AG04449 (cell line): Measurements from ENCODE around the gene ARID1B.

Source experiments
- CTCF ChIA-PET: fragments of 350-600 bp; formaldehyde crosslinking; extraction: SDS; loops from one replicate; lab custom pipeline; 2021; ENCODE audit warnings: antibody characterized with exemption; lab: Yijun Ruan, JAX
- POLR2A ChIA-PET: fragments of 400-600, 350-600 bp; formaldehyde crosslinking; extraction: SDS; loops from one replicate; lab custom pipeline; 2020; ENCODE audit warnings: antibody characterized with exemption, inconsistent platforms; lab: Yijun Ruan, JAX
- DNase-seq: peaks from one replicate; pipeline ENCODE4 v3.0.0-alpha.2; 2010; ENCODE audit warnings: low read depth, low spot score
- H3K4me3 ChIP-seq: 2 replicates; pipeline ENCODE4 v1.5.1; 2011; ENCODE audit warnings: low read depth, mild to moderate bottlenecking, control low read depth, low read length
- CTCF ChIP-seq: IDR thresholded peaks from one replicate; pipeline ENCODE4 v1.5.1; 2011; ENCODE audit warnings: mild to moderate bottlenecking, moderate library complexity, low read length, control low read depth, inconsistent platforms; ENCODE audit not compliant: insufficient read depth; ENCODE audit errors: missing control alignments

ARID1B gene

GRCh38 chr6:156924246-156924645, 147.1 kb downstream of the ARID1B start:
- CTCF ChIA-PET, result interaction anchor here (1.4 kb wide), 1 partner anchor 122 kb away, joined by 5 read pairs; no protein-coding TSS in a partner anchor
- no peak for DNase-seq
- no peak overlapping the region for H3K4me3 ChIP-seq
- POLR2A ChIA-PET, result no interaction called here
- no peak for TF ChIP-seq CTCF

- CTCF ChIA-PET, result interaction anchor here (1.3 kb wide), 1 partner anchor 14 kb away, joined by 3 read pairs; no protein-coding TSS in a partner anchor
- H3K4me3 ChIP-seq, result no peak overlapping the region
- TF ChIP-seq CTCF, result no peak
- no peak for DNase-seq
- POLR2A ChIA-PET, result no interaction called here
These were observed 147.8 kb downstream of the ARID1B start for GRCh38 chr6:156925026-156925425.

- no peak overlapping the region for H3K4me3 ChIP-seq
- ChIA-PET CTCF (interaction anchor here (0.9 to 1.3 kb wide), 2 partner anchors 15 to 18 kb away, joined by 3 read pairs; no protein-coding TSS in a partner anchor), POLR2A (no interaction called here)
These were observed 148.8 kb downstream of the ARID1B start for GRCh38 chr6:156925718-156926607.

GRCh38 chr6:156928126-156928525, 150.9 kb downstream of the ARID1B start:
- no peak for DNase-seq
- TF ChIP-seq CTCF, result no peak
- CTCF ChIA-PET, result no interaction called here
- POLR2A ChIA-PET, result no interaction called here
- H3K4me3 ChIP-seq, result no peak overlapping the region

More at GRCh38 chr6:156925718-156926607, 148.8 kb downstream of the ARID1B start:
- no peak for DNase-seq
- no peak for TF ChIP-seq CTCF

- DNase-seq, result no peak
- no peak for TF ChIP-seq CTCF
- ChIA-PET CTCF (no interaction called here), POLR2A (no interaction called here)
- H3K4me3 ChIP-seq, result no peak overlapping the region
These were observed 151.8 kb downstream of the ARID1B start for GRCh38 chr6:156928972-156929371.

GRCh38 chr6:156931283-156931682, 154.1 kb downstream of the ARID1B start:
- no peak for TF ChIP-seq CTCF
- H3K4me3 ChIP-seq, result no peak overlapping the region
- CTCF ChIA-PET, result no interaction called here
- DNase-seq, result no peak
- POLR2A ChIA-PET, result no interaction called here
